GM12878 (cell line): Measurements from ENCODE around the gene LRRC4B. TPM values are rescaled to one million over a fixed set of nuclear protein-coding genes. Genes with fewer than 3 reads are reported as not detected.
"Not testable (repeated sequence)": the region's sequence is repeated elsewhere in the genome, so short reads cannot be mapped to it uniquely, and the experiment has no call there.

Source experiments
- ATAC-seq: fragments of 200-7000 bp; cut with Tn5 transposase; 3 replicates; pipeline ENCODE4 v1.9.1; 2020; ENCODE audit warnings: mild to moderate bottlenecking, moderate library complexity
- BruUV-seq: library from RNA; stranded (reverse); fragments of 400-500 nt; replicated peaks from 2 replicates; lab custom pipeline; 2021; lab: Mats Ljungman, UMichigan
- CTCF ChIA-PET: fragments of 300-600 bp; sonication (Branson Sonifier 250); formaldehyde crosslinking; extraction: SDS; loops from one replicate; lab custom pipeline; 2021; ENCODE audit warnings: inconsistent platforms; lab: Yijun Ruan, JAX
- POLR2A ChIA-PET: fragments of 350-600 bp; formaldehyde crosslinking; extraction: SDS; loops from one replicate; lab custom pipeline; 2021; ENCODE audit warnings: inconsistent platforms; lab: Charles Lee
- RAD21 ChIA-PET: fragments of 300-600 bp; sonication (Branson Sonifier 250); formaldehyde crosslinking; loops from one replicate; lab custom pipeline; 2023; ENCODE audit warnings: antibody characterized with exemption; ENCODE audit not compliant: unreplicated experiment; lab: Charles Lee
- SMC1A ChIA-PET: fragments of 300-600 bp; sonication (Branson Sonifier 250); formaldehyde crosslinking; loops from one replicate; lab custom pipeline; 2023; ENCODE audit not compliant: unreplicated experiment, uncharacterized antibody; lab: Charles Lee
- DNase-seq: peaks from one replicate; pipeline ENCODE4 v3.0.0-alpha.2; 2011; ENCODE audit warnings: low read depth, low spot score
- FAIRE-seq: peaks from 3 replicates; lab custom pipeline; 2011; peaks lifted over from hg19 to GRCh38; lab: Jason Lieb, UNC
- H2AFZ ChIP-seq: 2 replicates; pipeline ENCODE4 v1.6.0; 2011; ENCODE audit warnings: low read depth, low read length, control low read depth; ENCODE audit not compliant: control insufficient read depth
- H3K27ac ChIP-seq: 2 replicates; pipeline ENCODE4 v1.5.1; 2011; ENCODE audit warnings: control low read depth; ENCODE audit not compliant: control insufficient read depth, insufficient read depth
- H3K27me3 ChIP-seq, 2 experiments: replicated peaks in 1 of 2; 2 replicates each; pipeline versions ENCODE4 v1.6.0 to v1.6.1; 2011; ENCODE audit warnings: low read length in 1 of 2; ENCODE audit not compliant: control insufficient read depth in 2 of 2, insufficient read depth in 2 of 2
- H3K36me3 ChIP-seq, 2 experiments: 2 replicates each; pipeline ENCODE4 v1.5.1; 2011; ENCODE audit warnings: low read length in 1 of 2; ENCODE audit not compliant: control insufficient read depth in 2 of 2, insufficient read depth in 2 of 2
- H3K4me1 ChIP-seq: 2 replicates; pipeline ENCODE4 v1.6.1; 2011; ENCODE audit warnings: mild to moderate bottlenecking, low read length, moderate library complexity, mixed read lengths; ENCODE audit not compliant: control insufficient read depth, insufficient read depth
- H3K4me2 ChIP-seq: 2 replicates; pipeline ENCODE4 v1.6.0; 2011; ENCODE audit warnings: control low read depth; ENCODE audit not compliant: control insufficient read depth, insufficient read depth
- H3K4me3 ChIP-seq: fragments of 200-600 bp; sonication (generic); 2 replicates; pipeline ENCODE4 v1.5.1; 2016
- H3K79me2 ChIP-seq: 2 replicates; pipeline ENCODE4 v1.6.0; 2011; ENCODE audit warnings: low read length; ENCODE audit not compliant: control insufficient read depth, insufficient read depth
- H3K9ac ChIP-seq: 2 replicates; pipeline ENCODE4 v1.8.0; 2011; ENCODE audit warnings: low read length, control low read depth, mixed read lengths; ENCODE audit not compliant: control insufficient read depth, insufficient read depth
- H3K9me3 ChIP-seq: replicated peaks from 3 replicates; pipeline ENCODE4 v1.5.1; 2011; ENCODE audit warnings: mild to moderate bottlenecking, low read length; ENCODE audit not compliant: control insufficient read depth, insufficient read depth
- H4K20me1 ChIP-seq: 2 replicates; pipeline ENCODE4 v1.6.0; 2011; ENCODE audit not compliant: control insufficient read depth, insufficient read depth
- ASH2L ChIP-seq: fragments of 300-600, 200-600 bp; sonication (generic); IDR thresholded peaks from 2 replicates; pipeline ENCODE4 v1.6.1; 2017; ENCODE audit warnings: low read depth, mild to moderate bottlenecking, borderline replicate concordance
- CTCF ChIP-seq, 3 experiments: IDR thresholded peaks in 2 of 3; conservative IDR thresholded peaks in 1 of 3; 2 replicates each; pipeline ENCODE4 v1.5.1; 2011; ENCODE audit warnings: low read depth in 3 of 3, low read length in 3 of 3, mild to moderate bottlenecking in 3 of 3, control low read depth in 2 of 3, moderate library complexity in 2 of 3, inconsistent platforms in 1 of 3, mixed read lengths in 1 of 3; ENCODE audit not compliant: control insufficient read depth in 2 of 3, insufficient read depth in 1 of 3; ENCODE audit errors: extremely low read depth in 1 of 3
- FOXM1 ChIP-seq: IDR thresholded peaks from 2 replicates; pipeline ENCODE4 v1.6.1; 2012; ENCODE audit warnings: low read depth, mild to moderate bottlenecking, inconsistent platforms, low read length, moderate library complexity
- MXI1 ChIP-seq: fragments of 150-350 bp; IDR thresholded peaks from 2 replicates; pipeline ENCODE4 v1.6.1; 2011; ENCODE audit warnings: low read depth, mild to moderate bottlenecking, inconsistent platforms, low read length, improper control_type of control experiment
- NBN ChIP-seq: fragments of 450-650 bp; IDR thresholded peaks from 2 replicates; pipeline ENCODE4 v1.6.1; 2016
- NRF1 ChIP-seq: conservative IDR thresholded peaks from 2 replicates; pipeline ENCODE4 v1.6.1; 2011; ENCODE audit warnings: mild to moderate bottlenecking, low read depth, low read length, improper control_type of control experiment
- PAX5 ChIP-seq: IDR thresholded peaks from 2 replicates; pipeline ENCODE4 v1.6.1; 2011; ENCODE audit warnings: low read depth, low read length, borderline replicate concordance
- POU2F2 ChIP-seq: IDR thresholded peaks from 3 replicates; pipeline ENCODE4 v1.6.1; 2011; ENCODE audit warnings: low read depth, mild to moderate bottlenecking, low read length, borderline replicate concordance
- SPI1 ChIP-seq: IDR thresholded peaks from 2 replicates; pipeline ENCODE4 v1.6.1; 2011; ENCODE audit warnings: low read depth, mild to moderate bottlenecking, low read length, moderate library complexity, borderline replicate concordance; ENCODE audit not compliant: insufficient read depth
- WGBS: methylation state at CpG from one replicate; pipeline ENCODE4 v1.1.6; 2016; ENCODE audit warnings: low lambda C conversion rate; ENCODE audit not compliant: insufficient replicate concordance, insufficient coverage; ENCODE audit errors: missing lambda C conversion rate; 5-methylcytosine and 5-hydroxymethylcytosine counted together
- in situ Hi-C: fragments of 300-500 bp; cut with MboI; formaldehyde crosslinking; loops from 9 replicates; pipeline ENCODE4 v1.14.3; 2018; ENCODE audit warnings: mixed read lengths
- intact Hi-C: fragments of 100-400 bp; cut with micrococcal nuclease; formaldehyde crosslinking; loops from one replicate; pipeline ENCODE4 v1.14.2; 2022; ENCODE audit not compliant: unreplicated experiment
- polyA plus RNA-seq, 11 experiments: library from polyadenylated mRNA; depleted of rRNA in 4 of 11; unstranded in 6 of 11; stranded (reverse) in 5 of 11; fragments of >200 nt; fragmentation: Nextera tagmentation in 4 of 11; fragmentation: Illumina TruSeq in 1 of 11; extraction: Ambion mirVana in 4 of 11; extraction: Trizol in 1 of 11; gene quantifications; 1 replicate in 1 of 11; 2 replicates in 10 of 11; pipeline versions ENCODE4 v1.2.1 to v1.2.3, GENCODE V29; 2011 to 2016; ENCODE audit warnings: inconsistent platforms in 2 of 11, missing spikeins in 2 of 11, low read depth in 1 of 11
- total RNA-seq, 4 experiments: library from RNA; depleted of rRNA in 3 of 4; stranded (reverse); fragments of >200 nt in 3 of 4; fragmentation: Illumina TruSeq in 1 of 4; extraction: Trizol in 1 of 4; gene quantifications; 2 replicates each; pipeline versions ENCODE4 v1.2.1 to v1.2.3, GENCODE V29; 2013 to 2021

The LRRC4B gene
- total and polyA plus RNA-seq, 10 of the 15 experiments (the other 5 are each of a cell fraction or from before 2014, with no cell fraction given), result 0.14 TPM; not detected in 9

DNA sequence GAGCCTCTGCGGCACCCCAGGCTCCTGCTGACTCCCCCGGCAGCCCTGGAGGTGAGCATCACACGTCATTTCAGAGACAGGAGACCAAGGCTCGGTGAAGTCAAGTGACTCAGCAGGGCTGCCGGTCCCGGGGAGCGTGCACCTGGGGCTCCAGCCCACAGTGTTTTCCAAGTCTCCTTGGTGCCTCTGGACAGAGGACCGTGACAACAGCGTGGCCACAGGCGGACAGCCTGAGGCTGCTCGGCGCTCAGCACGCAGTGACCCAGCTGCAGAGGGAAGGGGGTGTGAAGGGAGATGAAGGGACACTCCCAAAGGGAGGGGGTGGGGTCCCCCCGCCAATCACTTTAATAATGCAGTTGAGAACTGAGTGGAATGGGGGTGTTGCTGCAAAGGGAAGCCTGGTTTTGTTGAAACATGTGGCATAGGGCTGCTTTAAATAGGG is 37.0 kb downstream of the LRRC4B start:
- no TSS peak for BruUV-seq
- Histone ChIP-seq H3K27ac (no peak overlapping the region), H3K9ac (no peak overlapping the region), H4K20me1 (no peaks in the 10 kb centered on the region), H3K36me3 (no peaks in the 10 kb centered on the region), H3K79me2 (no peaks in the 10 kb centered on the region), H3K27me3 (no peaks in the 10 kb centered on the region; a peak in 1 of 4 replicates), H3K4me1 (peaks cover 8% of the 10 kb centered on the region), H3K4me3 (no peak overlapping the region), H3K4me2 (no peak overlapping the region), H3K9me3 (peaks cover 9% of the 10 kb centered on the region; the same call in 2 of the 3 replicates), H2AFZ (no peak overlapping the region)
- SMC1A ChIA-PET, result no interaction called here
- CTCF ChIA-PET, result no interaction called here
- DNase-seq, result no peak
- POLR2A ChIA-PET, result no interaction called here
- RAD21 ChIA-PET, result no interaction called here
- intact Hi-C loops, result loop anchor here (10.0 kb wide), 1 partner anchor 176 kb away; no protein-coding TSS in a partner anchor
- 60% methylated on average over 14 of the region's 14 CpGs for WGBS
- no peak for ATAC-seq
- TF ChIP-seq NRF1 (no peak), POU2F2 (no peak), SPI1 (no peak), MXI1 (no peak), FOXM1 (no peak), ASH2L (no peak), PAX5 (no peak), NBN (no peak), CTCF (IDR thresholded peaks at IDR 0.05 in 2 of 3, conservative IDR thresholded peaks at IDR 0.05 in 1 of 3; ENCODE audit: control insufficient read depth in 2 of 3, extremely low read depth in 1 of 3, insufficient read depth in 1 of 3, low read depth in 3 of 3, low read length in 3 of 3) (no peak)
- FAIRE-seq, result no peak
- in situ Hi-C loops, result loop anchor here (10.0 kb wide), 1 partner anchor 394 kb away; no protein-coding TSS in a partner anchor

GRCh38 chr19:50528052-50528451 is 40.2 kb downstream of the LRRC4B start:
- H3K4me3 ChIP-seq, H3K4me1 ChIP-seq, SMC1A ChIA-PET, H3K4me2 ChIP-seq, CTCF ChIA-PET, H3K79me2 ChIP-seq, H3K9me3 ChIP-seq, in situ Hi-C loops, H3K36me3 ChIP-seq, H3K27ac ChIP-seq, H3K9ac ChIP-seq, DNase-seq, H3K27me3 ChIP-seq, BruUV-seq, intact Hi-C loops, H4K20me1 ChIP-seq, H2AFZ ChIP-seq, POLR2A ChIA-PET, ATAC-seq, FAIRE-seq: not testable (repeated sequence)
- RAD21 ChIA-PET, result interaction anchor here (0.6 kb wide), 1 partner anchor 16 kb away, joined by 3 read pairs; no protein-coding TSS in a partner anchor
- 61% methylated on average over 3 of the region's 3 CpGs for WGBS
